Endodermal cell (in vitro differentiated cells): ENCODE measurements around the gene SNX6. TPM values are rescaled to one million over a fixed set of nuclear protein-coding genes. Genes with fewer than 3 reads are reported as not detected.

ENCODE experiments used
- DNase-seq: peaks from one replicate; pipeline ENCODE4 v3.0.0-alpha.2; 2017
- H3K27ac ChIP-seq: 2 replicates; pipeline ENCODE4 v1.5.1; 2013; ENCODE audit warnings: mild to moderate bottlenecking, low read depth, low read length, moderate library complexity
- H3K27me3 ChIP-seq: 2 replicates; pipeline ENCODE4 v1.6.1; 2013; ENCODE audit warnings: mild to moderate bottlenecking, low read length, moderate library complexity; ENCODE audit not compliant: insufficient read depth, control insufficient read depth, poor library complexity, severe bottlenecking
- H3K36me3 ChIP-seq: 2 replicates; pipeline ENCODE4 v1.7.0; 2013; ENCODE audit warnings: mild to moderate bottlenecking, low read length, moderate library complexity; ENCODE audit not compliant: control insufficient read depth, insufficient read depth
- H3K4me1 ChIP-seq: one replicate; pipeline ENCODE4 v1.7.0; 2013; ENCODE audit warnings: low read length; ENCODE audit not compliant: control insufficient read depth, insufficient read depth
- H3K4me3 ChIP-seq: 2 replicates; pipeline ENCODE4 v1.5.1; 2013; ENCODE audit warnings: mild to moderate bottlenecking, low read length, moderate library complexity
- H3K9ac ChIP-seq: 2 replicates; pipeline ENCODE4 v1.6.1; 2013; ENCODE audit warnings: mild to moderate bottlenecking, low read length, moderate library complexity; ENCODE audit not compliant: poor library complexity, severe bottlenecking; ENCODE audit errors: extremely low read depth
- H3K9me3 ChIP-seq: 2 replicates; pipeline ENCODE4 v1.6.1; 2013; ENCODE audit warnings: mild to moderate bottlenecking, low read length, moderate library complexity; ENCODE audit not compliant: control insufficient read depth
- H3K27ac Mint-ChIP-seq: 2 replicates; pipeline ENCODE4 v1.8.0; 2020; ENCODE audit warnings: mixed read lengths
- H3K27me3 Mint-ChIP-seq: 2 replicates; pipeline ENCODE4 v1.8.0; 2021; ENCODE audit warnings: mild to moderate bottlenecking, mixed read lengths; ENCODE audit not compliant: insufficient read depth
- H3K36me3 Mint-ChIP-seq: 2 replicates; pipeline ENCODE4 v1.8.0; 2020; ENCODE audit warnings: low read depth, mixed read lengths
- H3K4me1 Mint-ChIP-seq: 2 replicates; pipeline ENCODE4 v1.8.0; 2020; ENCODE audit warnings: mixed read lengths
- H3K4me3 Mint-ChIP-seq: 2 replicates; pipeline ENCODE4 v1.8.0; 2020; ENCODE audit warnings: mild to moderate bottlenecking, moderate library complexity, mixed read lengths
- H3K9me3 Mint-ChIP-seq: 2 replicates; pipeline ENCODE4 v1.8.0; 2020; ENCODE audit warnings: mild to moderate bottlenecking, mixed read lengths
- WGBS, 2 experiments: methylation state at CpG; one replicate each; pipeline versions ENCODE4 v1.1.5 to v1.1.7; 2013; ENCODE audit warnings: missing lambda C conversion rate in 2 of 2, mixed read lengths in 1 of 2; ENCODE audit not compliant: insufficient coverage in 1 of 2, insufficient read length in 1 of 2; 5-methylcytosine and 5-hydroxymethylcytosine counted together
- long read RNA-seq, 4 experiments: library from polyadenylated mRNA in 2 of 4; library from RNA in 1 of 4; library from capped mRNA in 1 of 4; stranded (forward) in 3 of 4; unstranded in 1 of 4; transcript quantifications; one replicate each; pipeline ENCODE4 v2.0.0, GENCODE V29; 2020 to 2021; ENCODE audit warnings: inconsistent platforms in 1 of 4
- polyA plus RNA-seq, 2 experiments: library from polyadenylated mRNA; stranded (reverse); fragments of 50-300 nt; gene quantifications; one replicate each; pipeline ENCODE4 v1.2.3, GENCODE V29; 2013
- total RNA-seq, 2 donors: library from RNA; stranded (reverse); fragmentation: NEBNext Ultra II Directional in 1 of 2; extraction: Animal tissue kit (Norgen Biotek cat#: 25700) in 1 of 2; gene quantifications; 2 replicates in 1 of 2; 3 replicates in 1 of 2; pipeline ENCODE4 v1.2.1, GENCODE V29; 2021
- TF ChIP-seq, protein P1 (sequence below): fragments of 200-600 bp; sonication (generic); conservative IDR thresholded peaks from 2 replicates; pipeline ENCODE4 v1.5.0; 2021; ENCODE audit warnings: antibody characterized with exemption, mild to moderate bottlenecking

Gene SNX6
- 10 to 100 TPM; 69.6 to 73.2 TPM for total RNA-seq
- polyA plus RNA-seq (2013, experiment 1 of 2): 97.3 TPM
- 96.2 TPM for polyA plus RNA-seq (2013, experiment 2 of 2)
- long read RNA-seq, experiment 1, transcript SNX6-201 (14 exons, 2,001 nt): major isoform, 13 of 43 reads
- long read RNA-seq, experiment 1, partial matches to known transcripts: 11 of 43 reads
- long read RNA-seq, experiment 1, other reads (novel, unspliced or antisense): 16 of 43 reads
- long read RNA-seq, experiment 2, transcript SNX6-201 (14 exons, 2,001 nt): major isoform, 192 of 255 reads
- long read RNA-seq, experiment 2, transcript SNX6-202 (13 exons, 3,398 nt): minor isoform, 23 of 255 reads
- long read RNA-seq, experiment 2, partial matches to known transcripts: 18 of 255 reads
- long read RNA-seq, experiment 2, other reads (novel, unspliced or antisense): 22 of 255 reads
- long read RNA-seq, experiment 3, transcript SNX6-202 (13 exons, 3,398 nt): minor isoform, 35 of 532 reads
- long read RNA-seq, experiment 3, transcript SNX6-201 (14 exons, 2,001 nt): major isoform, 423 of 532 reads
- long read RNA-seq, experiment 3, partial matches to known transcripts: 26 of 532 reads
- long read RNA-seq, experiment 3, other reads (novel, unspliced or antisense): 47 of 532 reads
- long read RNA-seq, experiment 4, transcript SNX6-202 (13 exons, 3,398 nt): minor isoform, 6 of 138 reads
- long read RNA-seq, experiment 4, transcript SNX6-201 (14 exons, 2,001 nt): major isoform, 99 of 138 reads
- long read RNA-seq, experiment 4, partial matches to known transcripts: 10 of 138 reads
- long read RNA-seq, experiment 4, other reads (novel, unspliced or antisense): 23 of 138 reads

DNA sequence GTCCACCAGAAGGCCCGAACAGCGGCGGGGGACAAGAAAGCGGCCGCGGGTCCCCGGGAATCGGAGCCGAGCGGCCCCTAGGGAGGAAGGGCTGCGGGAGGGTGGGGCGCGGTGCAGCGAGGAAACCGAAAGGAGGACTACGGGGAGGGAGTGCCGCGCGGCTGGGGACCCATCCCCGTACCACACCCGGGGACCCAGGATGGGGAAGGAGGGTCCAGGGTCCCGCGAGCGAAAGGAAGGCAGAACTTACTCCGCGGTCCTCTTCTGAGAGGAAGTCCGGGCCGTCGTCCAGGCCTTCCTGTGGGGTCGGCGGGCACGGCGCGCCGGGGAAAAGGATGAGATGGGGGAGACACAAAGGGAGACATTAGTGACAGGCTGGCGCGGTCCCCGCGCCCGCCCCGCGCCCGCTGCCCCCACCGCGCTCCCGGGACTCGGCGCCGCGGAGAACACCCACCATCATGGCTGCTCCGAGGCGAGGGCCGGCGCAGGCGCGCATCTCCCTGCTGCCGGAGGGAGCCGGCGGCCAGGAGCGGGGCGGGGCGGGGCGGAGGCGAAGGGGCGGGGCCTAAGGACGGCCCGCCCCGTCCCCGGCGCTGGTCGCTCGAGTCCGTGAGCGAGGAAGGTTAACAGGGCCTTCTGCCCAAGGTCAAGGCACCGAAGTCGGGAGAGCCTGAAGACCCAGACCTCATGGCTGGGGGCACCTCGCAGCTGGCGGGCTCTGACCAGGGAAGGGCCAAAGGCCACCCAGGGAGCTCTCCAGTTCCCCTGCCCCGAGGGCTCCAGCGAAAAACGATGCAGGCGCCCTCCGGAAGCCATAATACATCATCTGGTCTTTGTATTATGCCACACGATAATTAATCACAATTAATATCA is at the start of gene SNX6:
SNX6 (minus strand) TSS at position 492 of the 873 bp plus-strand sequence; CDS start at position 460, 32 bp downstream.
- H3K9me3 ChIP-seq: no peaks in the 10 kb centered on the region
- H3K4me1 ChIP-seq: no peaks in the 10 kb centered on the region
- H3K9ac ChIP-seq: peak within 1 kb of the TSS; percentile 73
- peak; percentile 92 for DNase-seq
- peak within 1 kb of the TSS; percentile 92 for H3K4me3 ChIP-seq
- H3K27me3 Mint-ChIP-seq: peaks cover 2% of the 10 kb centered on the region
- 6 to 14% methylated on average over 38 to 84 of the region's 84 CpGs for WGBS, 2 experiments
- peak within 1 kb of the TSS; percentile 91 for H3K4me3 Mint-ChIP-seq
- peaks cover 3% of the 10 kb centered on the region for H3K9me3 Mint-ChIP-seq
- peaks cover 16% of the 10 kb centered on the region for H3K36me3 Mint-ChIP-seq
- H3K36me3 ChIP-seq: peaks cover 11% of the 10 kb centered on the region
- H3K27me3 ChIP-seq: no peaks in the 10 kb centered on the region
- H3K4me1 Mint-ChIP-seq: peaks cover 5% of the 10 kb centered on the region
- peak within 1 kb of the TSS; percentile 92 for H3K27ac Mint-ChIP-seq
- TF ChIP-seq, protein P1, sequence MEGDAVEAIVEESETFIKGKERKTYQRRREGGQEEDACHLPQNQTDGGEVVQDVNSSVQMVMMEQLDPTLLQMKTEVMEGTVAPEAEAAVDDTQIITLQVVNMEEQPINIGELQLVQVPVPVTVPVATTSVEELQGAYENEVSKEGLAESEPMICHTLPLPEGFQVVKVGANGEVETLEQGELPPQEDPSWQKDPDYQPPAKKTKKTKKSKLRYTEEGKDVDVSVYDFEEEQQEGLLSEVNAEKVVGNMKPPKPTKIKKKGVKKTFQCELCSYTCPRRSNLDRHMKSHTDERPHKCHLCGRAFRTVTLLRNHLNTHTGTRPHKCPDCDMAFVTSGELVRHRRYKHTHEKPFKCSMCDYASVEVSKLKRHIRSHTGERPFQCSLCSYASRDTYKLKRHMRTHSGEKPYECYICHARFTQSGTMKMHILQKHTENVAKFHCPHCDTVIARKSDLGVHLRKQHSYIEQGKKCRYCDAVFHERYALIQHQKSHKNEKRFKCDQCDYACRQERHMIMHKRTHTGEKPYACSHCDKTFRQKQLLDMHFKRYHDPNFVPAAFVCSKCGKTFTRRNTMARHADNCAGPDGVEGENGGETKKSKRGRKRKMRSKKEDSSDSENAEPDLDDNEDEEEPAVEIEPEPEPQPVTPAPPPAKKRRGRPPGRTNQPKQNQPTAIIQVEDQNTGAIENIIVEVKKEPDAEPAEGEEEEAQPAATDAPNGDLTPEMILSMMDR: no peak
- peak within 1 kb of the TSS; percentile 49 for H3K27ac ChIP-seq

DNA sequence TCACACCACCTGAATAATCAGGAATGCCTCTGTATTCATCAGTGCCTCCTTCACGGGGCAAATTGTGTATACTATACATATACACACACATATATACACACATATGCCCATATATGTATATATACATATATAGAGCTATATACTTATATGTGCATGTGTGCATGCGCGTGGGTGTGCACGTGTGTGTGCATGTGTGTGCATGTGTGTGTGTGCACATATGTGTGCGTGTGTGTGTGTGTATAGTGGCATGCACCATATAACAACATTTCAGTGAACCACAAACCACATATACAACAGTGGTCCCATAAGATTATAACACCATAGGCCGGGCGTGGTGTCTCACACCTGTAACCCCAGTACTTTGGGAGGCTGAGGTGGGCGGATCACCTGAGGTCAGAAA is 48.8 kb upstream of the SNX6 start:
- Histone ChIP-seq H3K27me3 (no peaks in the 10 kb centered on the region), H3K27ac (no peak overlapping the region), H3K4me1 (no peaks in the 10 kb centered on the region), H3K9me3 (peaks cover 3% of the 10 kb centered on the region), H3K36me3 (no peaks in the 10 kb centered on the region), H3K9ac (no peak overlapping the region), H3K4me3 (no peak overlapping the region)
- no peak overlapping the region for H3K27ac Mint-ChIP-seq
- H3K4me3 Mint-ChIP-seq: no peak overlapping the region
- H3K4me1 Mint-ChIP-seq: peaks cover 8% of the 10 kb centered on the region
- TF ChIP-seq, protein P1: no peak
- DNase-seq: no peak
- H3K9me3 Mint-ChIP-seq: no peaks in the 10 kb centered on the region
- no peaks in the 10 kb centered on the region for H3K36me3 Mint-ChIP-seq
- no peaks in the 10 kb centered on the region for H3K27me3 Mint-ChIP-seq
- WGBS, 2 experiments: 91 to 94% methylated on average over 3 to 4 of the region's 8 CpGs

DNA sequence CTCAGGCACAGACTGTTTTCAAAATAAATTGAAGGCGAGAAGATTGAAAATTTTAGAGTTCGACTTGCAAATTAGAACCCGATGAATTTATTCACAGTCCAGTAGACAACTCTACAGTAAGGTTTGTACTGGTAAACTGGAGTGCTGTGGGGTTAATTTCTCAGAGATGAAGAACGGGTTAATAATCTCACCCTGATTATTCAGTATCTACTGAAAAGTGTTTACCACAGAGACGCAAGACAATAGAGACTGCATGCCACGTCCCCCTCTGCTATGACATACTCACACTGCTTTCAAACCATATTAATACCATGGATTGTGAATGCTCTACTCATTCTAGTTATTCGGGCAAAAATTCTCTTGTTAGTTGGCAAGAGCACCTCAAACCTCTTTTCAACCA is 48.4 kb upstream of the SNX6 start:
- 75 to 85% methylated on average over 3 to 7 of the region's 7 CpGs for WGBS, 2 experiments
- Histone ChIP-seq H3K4me3 (no peak overlapping the region), H3K9ac (no peak overlapping the region), H3K4me1 (no peaks in the 10 kb centered on the region), H3K9me3 (peaks cover 6% of the 10 kb centered on the region), H3K27ac (no peak overlapping the region), H3K27me3 (no peaks in the 10 kb centered on the region), H3K36me3 (no peaks in the 10 kb centered on the region)
- Mint-ChIP-seq H3K9me3 (no peaks in the 10 kb centered on the region), H3K27me3 (no peaks in the 10 kb centered on the region), H3K36me3 (no peaks in the 10 kb centered on the region), H3K4me3 (no peak overlapping the region), H3K27ac (no peak overlapping the region), H3K4me1 (peaks cover 8% of the 10 kb centered on the region)
- TF ChIP-seq, protein P1: no peak
- DNase-seq: no peak
